ENCODE data around the gene MED16.

Gene MED16

GRCh38 chr19:904545-904944 lies 11.6 kb upstream of the MED16 start:
- no peak overlapping the region for H4K91ac ChIP-seq (ENCODE audit: low read depth, low read length)
- H3K23ac ChIP-seq (ENCODE audit: low read length) = no peak overlapping the region
- no peak overlapping the region for H3K9ac ChIP-seq (ENCODE audit: low read length)
- no peak overlapping the region for H3K4me2 ChIP-seq (ENCODE audit: low read length)
- H2AK5ac ChIP-seq (ENCODE audit: low read length) = no peak overlapping the region
- H2AFZ ChIP-seq (ENCODE audit: insufficient read depth, low read length, poor library complexity) = no peak overlapping the region
- H3K18ac ChIP-seq (ENCODE audit: low read length) = no peak overlapping the region
- H2BK12ac ChIP-seq (ENCODE audit: low read length) = no peak overlapping the region
- H3K14ac ChIP-seq (ENCODE audit: low read length) = no peak overlapping the region
- H3K27ac ChIP-seq (ENCODE audit: low read depth, low read length) = no peak overlapping the region
- no peak overlapping the region for H2BK120ac ChIP-seq (ENCODE audit: insufficient read depth, low read length, poor library complexity)
- DNase-seq = no peak
- peaks cover 2 to 6% of the 10 kb centered on the region in 2 experiments for H3K4me1 ChIP-seq (ENCODE audit: control insufficient read depth in 1 of 2, insufficient read depth in 2 of 2, low read length in 2 of 2)
- no peaks in the 10 kb centered on the region for H3K79me1 ChIP-seq (ENCODE audit: low read length)
- no peak overlapping the region for H2BK5ac ChIP-seq (ENCODE audit: low read depth, low read length, poor library complexity)
- H4K12ac ChIP-seq (ENCODE audit: low read depth, low read length) = no peak overlapping the region
- no peaks in the 10 kb centered on the region for H3K79me2 ChIP-seq (ENCODE audit: control insufficient read depth, insufficient read depth, low read length, poor library complexity)
- no peaks in the 10 kb centered on the region for H3K27me3 ChIP-seq (ENCODE audit: insufficient read depth, low read length)
- no peak overlapping the region for H3K4ac ChIP-seq (ENCODE audit: low read depth, low read length)
- peaks cover 14 to 16% of the 10 kb centered on the region in 2 experiments for H3K36me3 ChIP-seq (ENCODE audit: control insufficient read depth in 1 of 2, insufficient read depth in 2 of 2, low read length in 2 of 2)
- no peak overlapping the region for H4K8ac ChIP-seq (ENCODE audit: low read depth, low read length)
- no peak overlapping the region for H3K4me3 ChIP-seq (ENCODE audit: low read depth, low read length)
- WGBS (ENCODE audit: extremely low coverage, insufficient coverage, insufficient read length) = no CpG with 5 or more reads among the region's 8 CpGs
- H3K9me3 ChIP-seq (ENCODE audit: insufficient read depth, low read depth, low read length) = no peaks in the 10 kb centered on the region

GRCh38 chr19:903266-903797 lies 10.3 kb upstream of the MED16 start:
- no peak overlapping the region for H4K8ac ChIP-seq (ENCODE audit: low read depth, low read length)
- no peak overlapping the region for H3K18ac ChIP-seq (ENCODE audit: low read length)
- H3K27ac ChIP-seq (ENCODE audit: low read depth, low read length) = no peak overlapping the region
- no peak overlapping the region for H2BK12ac ChIP-seq (ENCODE audit: low read length)
- no peak overlapping the region for H3K4ac ChIP-seq (ENCODE audit: low read depth, low read length)
- no CpG with 5 or more reads among the region's 32 CpGs for WGBS (ENCODE audit: extremely low coverage, insufficient coverage, insufficient read length)
- no peaks in the 10 kb centered on the region for H3K4me1 ChIP-seq (ENCODE audit: control insufficient read depth in 1 of 2, insufficient read depth in 2 of 2, low read length in 2 of 2)
- no peak overlapping the region for H2BK120ac ChIP-seq (ENCODE audit: insufficient read depth, low read length, poor library complexity)
- H3K79me2 ChIP-seq (ENCODE audit: control insufficient read depth, insufficient read depth, low read length, poor library complexity) = no peaks in the 10 kb centered on the region
- no peaks in the 10 kb centered on the region for H3K79me1 ChIP-seq (ENCODE audit: low read length)
- no peak overlapping the region for H3K4me2 ChIP-seq (ENCODE audit: low read length)
- H2AFZ ChIP-seq (ENCODE audit: insufficient read depth, low read length, poor library complexity) = no peak overlapping the region
- no peak overlapping the region for H3K9ac ChIP-seq (ENCODE audit: low read length)
- H3K27me3 ChIP-seq (ENCODE audit: insufficient read depth, low read length) = no peaks in the 10 kb centered on the region
- no peak overlapping the region for H2BK5ac ChIP-seq (ENCODE audit: low read depth, low read length, poor library complexity)
- no peak overlapping the region for H3K4me3 ChIP-seq (ENCODE audit: low read depth, low read length)
- no peak overlapping the region for H4K12ac ChIP-seq (ENCODE audit: low read depth, low read length)
- H3K9me3 ChIP-seq (ENCODE audit: insufficient read depth, low read depth, low read length) = peaks cover 3% of the 10 kb centered on the region
- H3K36me3 ChIP-seq (ENCODE audit: control insufficient read depth in 1 of 2, insufficient read depth in 2 of 2, low read length in 2 of 2) = peaks cover 25 to 27% of the 10 kb centered on the region in 2 experiments
- no peak overlapping the region for H3K23ac ChIP-seq (ENCODE audit: low read length)
- no peak overlapping the region for H3K14ac ChIP-seq (ENCODE audit: low read length)
- H4K91ac ChIP-seq (ENCODE audit: low read depth, low read length) = no peak overlapping the region
- no peak for DNase-seq
- H2AK5ac ChIP-seq (ENCODE audit: low read length) = no peak overlapping the region

DNA sequence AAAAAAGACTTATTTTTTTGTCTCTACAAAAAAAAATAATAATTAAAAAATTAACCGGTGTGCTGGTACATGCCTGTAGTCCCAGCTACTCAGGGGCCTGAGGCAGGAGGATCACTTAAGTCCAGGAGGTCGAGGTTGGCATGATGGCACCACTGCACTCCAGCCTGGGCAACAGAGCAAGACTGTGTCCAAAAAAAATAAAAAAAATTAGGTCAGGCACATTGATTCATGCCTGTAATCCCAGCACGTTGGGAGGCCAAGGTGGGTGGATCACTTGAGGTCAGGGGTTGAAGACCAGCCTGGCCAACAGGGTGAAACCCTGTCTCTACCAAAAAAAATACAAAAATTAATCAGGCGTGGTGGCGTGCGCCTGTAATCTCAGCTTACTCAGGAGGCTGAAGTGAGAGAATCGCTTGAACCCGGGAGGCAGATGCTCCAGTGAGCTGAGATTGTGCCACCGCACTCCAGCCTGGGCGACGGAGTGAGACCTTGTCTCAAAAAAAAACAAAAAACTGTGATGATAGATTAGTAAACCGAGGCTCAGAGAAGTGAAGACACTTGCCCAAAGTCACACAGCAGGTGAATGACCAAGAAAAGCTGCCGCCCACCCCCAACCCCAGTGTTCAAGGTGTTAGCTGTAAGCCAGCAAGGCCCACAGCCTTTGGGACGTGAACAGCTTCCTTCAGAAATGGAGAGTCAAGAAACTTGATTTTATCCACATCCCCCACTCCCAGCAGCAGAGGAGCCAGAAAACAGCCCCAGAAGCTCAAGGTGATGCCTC lies 9.6 kb upstream of the MED16 start:
- no peaks in the 10 kb centered on the region for H3K79me2 ChIP-seq (ENCODE audit: control insufficient read depth, insufficient read depth, low read length, poor library complexity)
- no peak overlapping the region for H3K4me2 ChIP-seq (ENCODE audit: low read length)
- no peak overlapping the region for H3K4me3 ChIP-seq (ENCODE audit: low read depth, low read length)
- H3K27me3 ChIP-seq (ENCODE audit: insufficient read depth, low read length) = no peaks in the 10 kb centered on the region
- no peak overlapping the region for H4K91ac ChIP-seq (ENCODE audit: low read depth, low read length)
- no CpG with 5 or more reads among the region's 14 CpGs for WGBS (ENCODE audit: extremely low coverage, insufficient coverage, insufficient read length)
- no peak for DNase-seq
- no peak overlapping the region for H3K4ac ChIP-seq (ENCODE audit: low read depth, low read length)
- H3K79me1 ChIP-seq (ENCODE audit: low read length) = no peaks in the 10 kb centered on the region
- H4K12ac ChIP-seq (ENCODE audit: low read depth, low read length) = no peak overlapping the region
- H4K8ac ChIP-seq (ENCODE audit: low read depth, low read length) = no peak overlapping the region
- peaks cover 3% of the 10 kb centered on the region for H3K9me3 ChIP-seq (ENCODE audit: insufficient read depth, low read depth, low read length)
- no peak overlapping the region for H3K14ac ChIP-seq (ENCODE audit: low read length)
- H2BK120ac ChIP-seq (ENCODE audit: insufficient read depth, low read length, poor library complexity) = no peak overlapping the region
- H3K23ac ChIP-seq (ENCODE audit: low read length) = no peak overlapping the region
- H2BK12ac ChIP-seq (ENCODE audit: low read length) = no peak overlapping the region
- no peak overlapping the region for H3K27ac ChIP-seq (ENCODE audit: low read depth, low read length)
- H3K18ac ChIP-seq (ENCODE audit: low read length) = no peak overlapping the region
- H2AFZ ChIP-seq (ENCODE audit: insufficient read depth, low read length, poor library complexity) = no peak overlapping the region
- no peaks in the 10 kb centered on the region for H3K4me1 ChIP-seq (ENCODE audit: control insufficient read depth in 1 of 2, insufficient read depth in 2 of 2, low read length in 2 of 2)
- H3K36me3 ChIP-seq (ENCODE audit: control insufficient read depth in 1 of 2, insufficient read depth in 2 of 2, low read length in 2 of 2) = peaks cover 27 to 28% of the 10 kb centered on the region in 2 experiments
- H3K9ac ChIP-seq (ENCODE audit: low read length) = no peak overlapping the region
- no peak overlapping the region for H2AK5ac ChIP-seq (ENCODE audit: low read length)
- H2BK5ac ChIP-seq (ENCODE audit: low read depth, low read length, poor library complexity) = no peak overlapping the region

DNA sequence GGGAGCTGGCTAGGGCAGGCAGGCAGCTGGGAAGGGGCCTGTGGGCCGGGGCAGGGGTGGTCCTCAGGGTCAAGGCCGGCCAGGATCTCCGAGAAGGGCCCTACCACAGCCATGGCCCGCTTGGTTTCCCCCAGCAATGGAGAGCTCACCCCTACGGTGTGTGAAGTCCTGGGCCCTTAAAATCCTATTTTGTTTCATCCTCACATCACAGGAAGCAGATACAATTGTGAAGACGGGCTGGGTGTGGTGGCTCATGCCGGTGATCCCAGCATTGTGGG lies 9.0 kb upstream of the MED16 start:
- peaks cover 31 to 34% of the 10 kb centered on the region in 2 experiments for H3K36me3 ChIP-seq (ENCODE audit: control insufficient read depth in 1 of 2, insufficient read depth in 2 of 2, low read length in 2 of 2)
- H2BK120ac ChIP-seq (ENCODE audit: insufficient read depth, low read length, poor library complexity) = no peak overlapping the region
- H4K91ac ChIP-seq (ENCODE audit: low read depth, low read length) = no peak overlapping the region
- H2BK5ac ChIP-seq (ENCODE audit: low read depth, low read length, poor library complexity) = no peak overlapping the region
- no peak overlapping the region for H3K4me2 ChIP-seq (ENCODE audit: low read length)
- no peak overlapping the region for H3K4me3 ChIP-seq (ENCODE audit: low read depth, low read length)
- no peak overlapping the region for H2BK12ac ChIP-seq (ENCODE audit: low read length)
- no peaks in the 10 kb centered on the region for H3K79me2 ChIP-seq (ENCODE audit: control insufficient read depth, insufficient read depth, low read length, poor library complexity)
- no peak overlapping the region for H3K27ac ChIP-seq (ENCODE audit: low read depth, low read length)
- H4K12ac ChIP-seq (ENCODE audit: low read depth, low read length) = no peak overlapping the region
- H3K18ac ChIP-seq (ENCODE audit: low read length) = no peak overlapping the region
- no peak overlapping the region for H3K4ac ChIP-seq (ENCODE audit: low read depth, low read length)
- H3K4me1 ChIP-seq (ENCODE audit: control insufficient read depth in 1 of 2, insufficient read depth in 2 of 2, low read length in 2 of 2) = no peaks in the 10 kb centered on the region
- peaks cover 3% of the 10 kb centered on the region for H3K9me3 ChIP-seq (ENCODE audit: insufficient read depth, low read depth, low read length)
- H4K8ac ChIP-seq (ENCODE audit: low read depth, low read length) = no peak overlapping the region
- no peak overlapping the region for H3K9ac ChIP-seq (ENCODE audit: low read length)
- H3K14ac ChIP-seq (ENCODE audit: low read length) = no peak overlapping the region
- no peak overlapping the region for H2AK5ac ChIP-seq (ENCODE audit: low read length)
- no peak overlapping the region for H2AFZ ChIP-seq (ENCODE audit: insufficient read depth, low read length, poor library complexity)
- no peak overlapping the region for H3K23ac ChIP-seq (ENCODE audit: low read length)
- DNase-seq = no peak
- WGBS (ENCODE audit: extremely low coverage, insufficient coverage, insufficient read length) = no CpG with 5 or more reads among the region's 7 CpGs
- no peaks in the 10 kb centered on the region for H3K27me3 ChIP-seq (ENCODE audit: insufficient read depth, low read length)
- no peaks in the 10 kb centered on the region for H3K79me1 ChIP-seq (ENCODE audit: low read length)
